Measurements from ENCODE around the gene AMBRA1.

Gene AMBRA1

GRCh38 chr11:46577058-46577457, 16.8 kb downstream of the AMBRA1 start:
- Histone ChIP-seq H3K9ac (no peak overlapping the region), H3K4me1 (ENCODE audit: low read depth, poor library complexity, severe bottlenecking) (peaks cover 4% of the 10 kb centered on the region), H3K4me2 (no peak overlapping the region), H4K20me1 (ENCODE audit: insufficient read depth) (no peaks in the 10 kb centered on the region), H2AFZ (ENCODE audit: low read depth) (no peak overlapping the region), H3K79me2 (ENCODE audit: insufficient read depth, low read depth) (peaks cover 46% of the 10 kb centered on the region; the same call in 1 of the 2 replicates), H3K27ac (no peak overlapping the region), H3K27me3 (ENCODE audit: insufficient read depth, low read depth) (no peaks in the 10 kb centered on the region), H3K4me3 (IDR thresholded peaks at IDR 0.05; ENCODE audit: insufficient read depth, low read depth, low read length) (no peak overlapping the region), H3K36me3 (ENCODE audit: insufficient read depth) (no peaks in the 10 kb centered on the region)
- TF ChIP-seq CTCF (conservative IDR thresholded peaks at IDR 0.05; ENCODE audit: low read depth, low read length), result no peak

GRCh38 chr11:46574656-46575055, 19.2 kb downstream of the AMBRA1 start:
- H3K4me2 ChIP-seq, result no peak overlapping the region
- no peaks in the 10 kb centered on the region for H3K36me3 ChIP-seq (ENCODE audit: insufficient read depth)
- no peak overlapping the region for H2AFZ ChIP-seq (ENCODE audit: low read depth)
- H3K4me3 ChIP-seq (IDR thresholded peaks at IDR 0.05; ENCODE audit: insufficient read depth, low read depth, low read length), result no peak overlapping the region
- H3K9ac ChIP-seq, result no peak overlapping the region
- 0 out of 2 replicates have a peak, but pooled peaks cover 7% of the 10 kb centered on the region for H4K20me1 ChIP-seq (ENCODE audit: insufficient read depth)
- H3K27me3 ChIP-seq (ENCODE audit: insufficient read depth, low read depth), result no peaks in the 10 kb centered on the region
- TF ChIP-seq CTCF (conservative IDR thresholded peaks at IDR 0.05; ENCODE audit: low read depth, low read length), result no peak
- no peak overlapping the region for H3K27ac ChIP-seq
- peaks cover 13% of the 10 kb centered on the region for H3K4me1 ChIP-seq (ENCODE audit: low read depth, poor library complexity, severe bottlenecking)
- peaks cover 53% of the 10 kb centered on the region; the same call in 1 of the 2 replicates for H3K79me2 ChIP-seq (ENCODE audit: insufficient read depth, low read depth)

GRCh38 chr11:46570790-46571398, 22.9 kb downstream of the AMBRA1 start:
- Histone ChIP-seq H3K4me3 (IDR thresholded peaks at IDR 0.05; ENCODE audit: insufficient read depth, low read depth, low read length) (no peak overlapping the region), H4K20me1 (ENCODE audit: insufficient read depth) (0 out of 2 replicates have a peak, but pooled peaks cover 7% of the 10 kb centered on the region), H3K79me2 (ENCODE audit: insufficient read depth, low read depth) (peaks cover 46% of the 10 kb centered on the region; the same call in 1 of the 2 replicates), H2AFZ (ENCODE audit: low read depth) (no peak overlapping the region), H3K4me2 (no peak overlapping the region), H3K4me1 (ENCODE audit: low read depth, poor library complexity, severe bottlenecking) (peaks cover 13% of the 10 kb centered on the region), H3K9ac (no peak overlapping the region), H3K27me3 (ENCODE audit: insufficient read depth, low read depth) (no peaks in the 10 kb centered on the region), H3K36me3 (ENCODE audit: insufficient read depth) (no peaks in the 10 kb centered on the region), H3K27ac (no peak overlapping the region)
- no peak for TF ChIP-seq CTCF (conservative IDR thresholded peaks at IDR 0.05; ENCODE audit: low read depth, low read length)

- no peak for TF ChIP-seq CTCF (conservative IDR thresholded peaks at IDR 0.05; ENCODE audit: low read depth, low read length)
- Histone ChIP-seq H3K9ac (no peak overlapping the region), H3K36me3 (ENCODE audit: insufficient read depth) (no peaks in the 10 kb centered on the region), H3K27ac (no peak overlapping the region), H3K79me2 (ENCODE audit: insufficient read depth, low read depth) (peaks cover 50% of the 10 kb centered on the region; the same call in 1 of the 2 replicates), H2AFZ (ENCODE audit: low read depth) (no peak overlapping the region), H3K4me3 (IDR thresholded peaks at IDR 0.05; ENCODE audit: insufficient read depth, low read depth, low read length) (no peak overlapping the region), H4K20me1 (ENCODE audit: insufficient read depth) (peaks cover 9% of the 10 kb centered on the region; the same call in 1 of the 2 replicates), H3K4me2 (no peak overlapping the region), H3K4me1 (ENCODE audit: low read depth, poor library complexity, severe bottlenecking) (peaks cover 30% of the 10 kb centered on the region), H3K27me3 (ENCODE audit: insufficient read depth, low read depth) (no peaks in the 10 kb centered on the region)
Measured at GRCh38 chr11:46565232-46565840, 28.5 kb downstream of the AMBRA1 start.

Data from KMS-11 (cell line).